Gastrocnemius medialis (tissue), 4 donors: ENCODE data around the gene MT4. TPM values are rescaled to one million over a fixed set of nuclear protein-coding genes. Genes with fewer than 3 reads are reported as not detected.
A peak's percentile ranks its signal among the peaks of the same experiment; 100 is the strongest.

Experiments used
- ATAC-seq, 2 donors: fragments of 150-250 bp; one replicate each; pipeline ENCODE4 v1.9.1; 2016
- DNase-seq, 2 donors: peaks; one replicate each; pipeline ENCODE4 v3.0.0-alpha.2; 2019
- H3K27ac ChIP-seq, 4 donors: fragments of 200-600 bp; sonication (generic); 1 replicate in 1 of 4; 2 replicates in 3 of 4; pipeline ENCODE4 v1.5.1; 2016 to 2018; ENCODE audit warnings: mild to moderate bottlenecking in 2 of 4, moderate library complexity in 1 of 4
- H3K27me3 ChIP-seq, 3 donors: fragments of 200-600 bp; sonication (generic) in 2 of 3; 1 replicate in 1 of 3; 2 replicates in 2 of 3; pipeline versions ENCODE4 v1.5.1 to v1.6.0; 2016 to 2019; ENCODE audit warnings: mild to moderate bottlenecking in 1 of 3, moderate library complexity in 1 of 3
- H3K36me3 ChIP-seq, 2 donors: fragments of 200-600 bp; sonication (generic) in 1 of 2; one replicate each; pipeline ENCODE4 v1.5.1; 2017 to 2018
- H3K4me1 ChIP-seq, 2 donors: fragments of 200-600 bp; sonication (generic) in 1 of 2; one replicate each; pipeline ENCODE4 v1.5.1; 2016 to 2017; ENCODE audit warnings: mild to moderate bottlenecking in 2 of 2
- H3K4me3 ChIP-seq, 4 donors: fragments of 200-600 bp; sonication (generic) in 3 of 4; 1 replicate in 1 of 4; 2 replicates in 3 of 4; pipeline ENCODE4 v1.5.1; 2016 to 2019; ENCODE audit warnings: mild to moderate bottlenecking in 2 of 4
- H3K9me3 ChIP-seq, 3 donors: fragments of 200-600 bp; sonication (generic) in 2 of 3; 1 replicate in 1 of 3; 2 replicates in 2 of 3; pipeline ENCODE4 v1.5.1; 2016 to 2019
- CTCF ChIP-seq, 5 experiments: fragments of 450-650 bp in 3 of 5; fragments of 200-600 bp in 2 of 5; sonication (generic) in 2 of 5; IDR thresholded peaks in 4 of 5; conservative IDR thresholded peaks in 1 of 5; 1 replicate in 4 of 5; 2 replicates in 1 of 5; pipeline ENCODE4 v1.5.1; 2016 to 2019; ENCODE audit warnings: antibody characterized with exemption in 5 of 5, mild to moderate bottlenecking in 3 of 5, moderate library complexity in 3 of 5
- POLR2A ChIP-seq, 2 donors: fragments of 450-650 bp; IDR thresholded peaks; one replicate each; pipeline ENCODE4 v1.6.1; 2017; ENCODE audit warnings: antibody characterized with exemption in 2 of 2, mild to moderate bottlenecking in 2 of 2, moderate library complexity in 2 of 2
- in situ Hi-C, 4 donors: fragments of 200-750 bp; cut with MboI; loops; one replicate each; pipeline versions ENCODE4 v1.15.0 to v1.8.0; 2017; ENCODE audit warnings: low sequenced_read_pairs in 4 of 4
- intact Hi-C: fragments of 100-400 bp; cut with DNase I; formaldehyde crosslinking; loops from one replicate; pipeline ENCODE4 v1.15.1; 2023; ENCODE audit warnings: low total_unique reads
- total RNA-seq, 4 donors: library from RNA; depleted of rRNA; stranded (reverse); fragments of >200 nt; gene quantifications; one replicate each; pipeline versions ENCODE4 v1.1.0 to v1.2.3, GENCODE V29; 2016

Gene MT4
- total RNA-seq, 4 donors from 2014 or later: not detected

GRCh38 chr16:56519459-56520250 lies 45.2 kb upstream of the MT4 start, which contains the start of gene BBS2:
Gene BBS2, minus strand, starts transcription at chr16:56520024. Its CDS starts 162 bp downstream, at chr16:56519862.
- TF ChIP-seq POLR2A (IDR thresholded peaks at IDR 0.05) (peak; percentile 82 to 85), CTCF (IDR thresholded peaks at IDR 0.05 in 4 of 5, conservative IDR thresholded peaks at IDR 0.05 in 1 of 5) (peak in 1 of 5 experiments; percentile 12)
- Histone ChIP-seq H3K4me1 (peaks cover 33 to 41% of the 10 kb centered on the region in 2 donors), H3K4me3 (peak within 1 kb of the TSS; percentile 90 to 99 (median 96)), H3K27ac (peak within 1 kb of the TSS; percentile 90 to 92 (median 91)), H3K9me3 (no peaks in the 10 kb centered on the region), H3K27me3 (no peaks in the 10 kb centered on the region), H3K36me3 (no peaks in the 10 kb centered on the region)
- peak; percentile 79 to 85 for DNase-seq
- in situ Hi-C loops: loop anchor here in 2 of 4 donors (5.0 to 10.0 kb wide), 3 partner anchors 85 to 185 kb away; partner anchors contain the start of gene MT2A (in 1 of the 2)
- peak; percentile 88 to 90 for ATAC-seq
- intact Hi-C loops: loop anchor here (10.0 kb wide), 1 partner anchor 415 kb away; the partner anchor contains the start of gene HERPUD1

- H3K27ac ChIP-seq: peak overlapping the region; percentile 90 to 92 (median 91)
- intact Hi-C loops: no loop called here
- no peak for ATAC-seq
Measured at GRCh38 chr16:56520251-56520577, 44.7 kb upstream of the MT4 start.

GRCh38 chr16:56525236-56525635 lies 39.6 kb upstream of the MT4 start:
- intact Hi-C loops (no loop called here), in situ Hi-C loops (no loop called here)
- no peak overlapping the region for H3K27ac ChIP-seq

More at GRCh38 chr16:56520251-56520577, 44.7 kb upstream of the MT4 start:
- TF ChIP-seq POLR2A (IDR thresholded peaks at IDR 0.05): no peak
- TF ChIP-seq CTCF (IDR thresholded peaks at IDR 0.05 in 4 of 5, conservative IDR thresholded peaks at IDR 0.05 in 1 of 5): peak in 1 of 5 experiments; percentile 4
- Histone ChIP-seq H3K27me3 (no peaks in the 10 kb centered on the region), H3K4me1 (peaks cover 33 to 40% of the 10 kb centered on the region in 2 donors), H3K9me3 (no peaks in the 10 kb centered on the region), H3K4me3 (peak overlapping the region; percentile 90 to 99 (median 96)), H3K36me3 (no peaks in the 10 kb centered on the region)
- DNase-seq: no peak
- in situ Hi-C loops: no loop called here

DNA sequence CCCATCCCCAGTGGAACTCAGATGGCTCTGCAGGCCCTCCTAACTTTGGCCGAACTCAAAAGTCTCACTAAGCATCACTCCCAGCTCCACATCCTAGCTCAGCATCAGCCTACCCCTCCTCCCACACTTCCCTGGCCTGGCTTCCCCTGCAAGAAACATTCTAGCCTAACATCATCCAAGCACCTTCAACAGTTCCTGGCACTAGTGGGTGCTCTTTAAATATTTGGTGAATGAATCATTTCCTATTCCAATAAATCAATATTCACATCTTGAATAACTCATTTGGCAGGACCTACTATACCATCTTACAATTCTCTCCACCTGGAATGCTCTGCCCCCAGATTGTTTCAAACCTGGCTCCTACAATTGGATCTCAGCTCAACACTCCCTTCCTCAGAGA lies 34.0 kb upstream of the MT4 start:
- H3K9me3 ChIP-seq: no peaks in the 10 kb centered on the region
- no peak for DNase-seq
- no peaks in the 10 kb centered on the region for H3K36me3 ChIP-seq
- no peaks in the 10 kb centered on the region for H3K4me1 ChIP-seq
- no peak for ATAC-seq
- H3K27me3 ChIP-seq: no peaks in the 10 kb centered on the region
- in situ Hi-C loops: no loop called here
- TF ChIP-seq CTCF (IDR thresholded peaks at IDR 0.05 in 4 of 5, conservative IDR thresholded peaks at IDR 0.05 in 1 of 5): no peak
- no peak overlapping the region for H3K4me3 ChIP-seq
- H3K27ac ChIP-seq: no peak overlapping the region
- intact Hi-C loops: no loop called here

More at GRCh38 chr16:56525236-56525635, 39.6 kb upstream of the MT4 start:
- no peak for TF ChIP-seq POLR2A (IDR thresholded peaks at IDR 0.05)
- no peak for TF ChIP-seq CTCF (IDR thresholded peaks at IDR 0.05 in 4 of 5, conservative IDR thresholded peaks at IDR 0.05 in 1 of 5)
- no peaks in the 10 kb centered on the region for H3K36me3 ChIP-seq
- DNase-seq (no peak), ATAC-seq (no peak)
- no peaks in the 10 kb centered on the region for H3K9me3 ChIP-seq
- H3K4me1 ChIP-seq: no peaks in the 10 kb centered on the region
- H3K4me3 ChIP-seq: no peak overlapping the region
- H3K27me3 ChIP-seq: no peaks in the 10 kb centered on the region
